Measurements from ENCODE around the gene PTPRD.

DNA sequence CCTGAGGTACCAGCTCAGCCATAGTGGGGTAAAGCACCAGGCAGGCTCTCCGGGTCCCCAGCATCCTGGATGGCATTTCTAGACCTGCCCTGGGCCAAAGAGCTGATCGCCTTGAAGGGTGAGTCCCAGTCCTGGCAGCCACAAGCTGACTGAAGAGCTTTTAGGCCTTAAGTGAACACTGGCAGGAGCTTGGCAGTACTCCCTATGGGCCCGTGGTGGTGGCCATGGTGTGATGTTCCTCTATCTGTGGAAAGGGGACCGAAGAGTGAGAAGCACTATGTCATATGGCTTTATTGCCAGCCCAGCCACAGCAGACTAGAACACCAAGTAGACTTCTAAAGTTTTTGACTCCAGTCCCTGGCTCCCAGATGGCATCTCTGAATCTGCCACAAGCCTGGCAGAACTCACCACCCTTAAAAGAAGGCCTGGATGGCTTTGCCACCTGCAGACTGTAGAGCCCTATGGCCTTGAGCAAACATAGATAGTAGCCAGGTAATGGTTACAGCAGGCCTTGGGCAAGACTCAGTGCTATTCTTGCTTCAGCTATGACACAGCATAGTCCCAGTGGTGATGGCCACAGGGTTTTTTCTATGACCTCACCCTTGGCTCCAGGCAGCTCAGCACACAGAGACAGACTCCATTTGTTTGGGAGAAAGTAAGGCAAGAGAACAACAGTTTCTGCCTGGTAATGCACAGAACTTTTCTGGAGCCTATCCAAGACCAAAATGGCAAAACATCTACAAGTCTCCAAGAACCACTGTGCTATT lies 2011.7 kb downstream of the PTPRD start:
- TF ChIP-seq TAF1 (IDR thresholded peaks at IDR 0.05; ENCODE audit: borderline replicate concordance, low read depth, low read length): no peak
- no peak for TF ChIP-seq POLR2AphosphoS5 (IDR thresholded peaks at IDR 0.05; ENCODE audit: low read depth, low read length)
- TF ChIP-seq POLR2A (IDR thresholded peaks at IDR 0.05; ENCODE audit: low read depth, low read length): no peak

Measured in GM12892 (cell line).